GM20000 (cell line): ENCODE measurements around the gene RGR.

Experiments used
- DNase-seq: peaks from one replicate; pipeline ENCODE4 v3.0.0; 2012; ENCODE audit warnings: low spot score
- CTCF ChIP-seq: IDR thresholded peaks from 2 replicates; pipeline ENCODE4 v1.5.1; 2012; ENCODE audit warnings: mild to moderate bottlenecking, control low read depth; ENCODE audit errors: extremely low read depth, missing control alignments

Gene RGR

GRCh38 chr10:84243759-84244158 lies 1.1 kb upstream of the RGR start:
- TF ChIP-seq CTCF: no peak
- no peak for DNase-seq

DNA sequence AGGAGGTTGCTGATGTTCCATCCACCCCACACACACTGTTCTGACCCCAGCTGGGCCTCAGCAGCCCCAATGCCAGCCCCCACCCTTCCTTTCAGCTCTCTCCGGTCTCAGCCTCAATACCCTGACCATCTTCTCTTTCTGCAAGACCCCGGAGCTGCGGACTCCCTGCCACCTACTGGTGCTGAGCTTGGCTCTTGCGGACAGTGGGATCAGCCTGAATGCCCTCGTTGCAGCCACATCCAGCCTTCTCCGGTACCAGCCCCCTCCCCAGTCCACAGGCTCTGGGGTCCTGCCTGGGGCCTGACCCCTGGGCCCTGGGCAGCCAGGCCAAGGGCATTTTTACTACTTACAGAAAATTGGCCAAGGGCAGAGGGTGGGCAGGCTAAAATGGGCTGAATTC lies 2.6 kb downstream of the RGR start:
- TF ChIP-seq CTCF: no peak
- DNase-seq: no peak

DNA sequence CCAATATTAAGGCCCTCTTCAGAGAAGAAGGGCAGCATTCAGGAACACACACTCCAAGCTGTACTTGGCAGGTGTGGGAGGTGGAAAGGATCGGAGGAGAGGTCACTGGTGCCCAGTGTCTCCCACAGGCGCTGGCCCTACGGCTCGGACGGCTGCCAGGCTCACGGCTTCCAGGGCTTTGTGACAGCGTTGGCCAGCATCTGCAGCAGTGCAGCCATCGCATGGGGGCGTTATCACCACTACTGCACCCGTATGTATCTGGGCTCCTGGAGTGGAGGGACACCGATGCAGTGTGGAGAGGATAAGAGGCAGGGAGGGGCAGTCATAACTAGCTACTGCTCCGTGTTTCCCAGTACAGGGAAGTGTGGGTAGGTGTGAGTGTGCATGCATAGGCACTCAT lies 3.9 kb downstream of the RGR start:
- no peak for DNase-seq
- no peak for TF ChIP-seq CTCF

DNA sequence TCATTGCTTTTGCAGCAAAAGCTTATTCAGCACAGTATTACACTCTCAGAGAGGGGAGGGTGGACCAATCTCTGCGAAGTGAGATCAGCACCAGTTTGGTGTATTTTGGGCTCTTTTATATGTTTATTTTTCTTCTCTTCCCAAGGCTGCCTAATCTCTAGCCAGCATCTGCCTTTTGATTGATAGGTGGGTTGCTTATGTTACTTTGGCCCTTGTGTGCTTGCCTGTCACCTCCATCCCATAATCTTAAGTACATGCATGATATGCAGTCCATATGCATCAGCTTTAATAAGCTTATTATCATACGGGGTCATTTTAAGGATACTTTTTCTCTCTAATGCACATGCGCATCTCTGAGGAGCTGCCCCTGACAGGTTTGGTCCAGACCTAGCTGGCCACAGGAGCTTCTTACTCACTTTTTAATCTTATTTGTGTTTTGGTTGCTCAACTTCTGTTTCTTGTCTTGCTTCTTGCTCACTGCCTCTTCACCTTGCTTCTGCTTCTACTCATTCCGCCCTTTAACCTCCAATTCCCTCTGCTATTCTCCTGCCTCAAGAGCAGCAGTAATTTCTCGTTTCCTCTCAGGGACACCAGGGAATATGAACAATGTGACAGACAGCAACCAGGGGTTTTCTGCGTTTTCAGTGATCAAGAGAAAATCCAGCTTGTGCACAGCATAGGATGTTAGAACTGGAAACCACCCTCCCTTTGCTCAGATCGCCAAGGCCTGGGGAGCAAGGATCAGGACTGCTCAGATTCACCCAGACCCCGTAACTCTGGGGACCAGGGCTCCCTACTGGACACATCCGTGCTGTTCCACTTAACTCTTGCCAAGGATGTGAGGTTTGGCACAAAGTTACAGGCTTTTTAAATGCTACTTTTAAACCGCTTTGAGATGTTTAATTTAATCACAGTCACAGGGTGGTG lies 10.0 kb downstream of the RGR start:
- no peak for DNase-seq
- no peak for TF ChIP-seq CTCF

GRCh38 chr10:84256510-84257342 lies 11.9 kb downstream of the RGR start:
- peak; percentile 48 for DNase-seq
- peak; percentile 44 for TF ChIP-seq CTCF

DNA sequence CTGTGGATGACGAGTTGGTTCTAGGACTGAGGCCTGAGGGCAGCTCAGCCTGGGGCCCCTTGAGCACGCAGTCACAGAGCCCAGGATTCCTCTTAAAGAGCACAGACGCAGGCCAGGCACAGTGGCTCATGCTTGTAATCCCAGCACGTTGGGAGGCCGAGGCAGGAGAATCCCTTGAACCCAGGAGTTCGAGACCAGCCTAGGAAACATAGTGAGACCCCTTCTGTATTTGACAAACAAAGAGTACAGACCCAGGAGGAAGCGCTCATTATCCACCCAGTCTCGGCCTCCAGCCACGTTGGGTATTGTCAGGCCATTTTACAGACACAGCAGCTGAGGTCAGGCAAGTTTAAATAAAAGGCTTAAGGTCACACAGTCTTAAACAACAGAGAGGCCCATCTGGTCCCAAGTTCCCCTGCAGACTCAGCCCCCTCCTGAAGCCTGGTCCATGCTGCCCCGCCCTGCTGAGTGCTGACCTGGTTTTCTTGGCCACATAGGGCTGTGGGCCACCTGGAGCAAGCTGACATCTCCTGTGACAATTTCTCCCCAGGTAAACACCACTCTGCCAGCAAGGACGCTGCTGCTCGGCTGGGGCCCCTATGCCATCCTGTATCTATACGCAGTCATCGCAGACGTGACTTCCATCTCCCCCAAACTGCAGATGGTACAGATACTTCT lies 12.6 kb downstream of the RGR start:
- TF ChIP-seq CTCF: no peak
- no peak for DNase-seq
